Parathyroid adenoma (tissue), 2 donors: ENCODE measurements around the gene ROBO1.

Experiments
- H2AFZ ChIP-seq: fragments of 300-600 bp; sonication (generic); one replicate; pipeline ENCODE4 v1.7.0; 2017; ENCODE audit warnings: antibody characterized with exemption, mild to moderate bottlenecking
- H3K27ac ChIP-seq: fragments of 300-600 bp; sonication (generic); one replicate; pipeline ENCODE4 v1.7.0; 2017
- H3K27me3 ChIP-seq: fragments of 300-600 bp; sonication (generic); one replicate; pipeline ENCODE4 v1.7.0; 2017; ENCODE audit warnings: low read length; ENCODE audit not compliant: control insufficient read depth, insufficient read depth
- H3K36me3 ChIP-seq: fragments of 300-600 bp; sonication (generic); one replicate; pipeline ENCODE4 v1.7.0; 2017; ENCODE audit warnings: low read length; ENCODE audit not compliant: control insufficient read depth, insufficient read depth
- H3K4me1 ChIP-seq: fragments of 300-600 bp; sonication (generic); one replicate; pipeline ENCODE4 v1.7.0; 2017; ENCODE audit warnings: control low read depth
- H3K4me2 ChIP-seq: fragments of 300-600 bp; sonication (generic); one replicate; pipeline ENCODE4 v1.7.0; 2017; ENCODE audit warnings: low read length
- H3K4me3 ChIP-seq: fragments of 300-600 bp; sonication (generic); one replicate; pipeline ENCODE4 v1.7.0; 2017; ENCODE audit warnings: low read depth, low read length
- H3K79me2 ChIP-seq: fragments of 300-600 bp; sonication (generic); one replicate; pipeline ENCODE4 v1.7.0; 2017; ENCODE audit warnings: control low read depth
- H3K9ac ChIP-seq: fragments of 300-600 bp; sonication (generic); one replicate; pipeline ENCODE4 v1.7.0; 2017; ENCODE audit warnings: mild to moderate bottlenecking
- H3K9me3 ChIP-seq: fragments of 300-600 bp; sonication (generic); one replicate; pipeline ENCODE4 v1.7.0; 2017; ENCODE audit warnings: low read length; ENCODE audit not compliant: control insufficient read depth
- TF ChIP-seq, protein P1 (sequence below): fragments of 300-600 bp; sonication (generic); IDR thresholded peaks from one replicate; pipeline ENCODE4 v1.7.0; 2017; ENCODE audit warnings: antibody characterized with exemption, mild to moderate bottlenecking
- donor health status: primary hyperparathyroidism.

Gene ROBO1

DNA sequence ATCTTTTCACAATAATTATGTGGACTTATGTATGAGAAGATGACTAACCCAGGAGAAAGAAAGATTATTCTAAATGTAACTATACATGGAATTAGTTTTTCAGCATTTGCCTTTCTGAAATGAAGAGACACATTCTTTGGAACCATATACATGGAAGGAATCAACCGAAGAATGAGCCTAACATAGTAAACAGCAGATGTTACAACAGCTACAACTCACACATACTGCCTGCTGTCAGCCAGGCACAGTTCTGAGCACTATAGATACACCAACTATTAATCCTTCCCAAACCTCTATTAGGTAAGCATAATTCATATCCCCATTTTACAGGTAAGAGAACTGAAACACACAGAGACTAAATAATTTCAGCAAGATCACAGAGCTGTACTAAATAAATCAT, 840.0 kb downstream of the ROBO1 start:
- Histone ChIP-seq H3K27me3 (no peaks in the 10 kb centered on the region), H3K9ac (no peak overlapping the region), H3K9me3 (no peaks in the 10 kb centered on the region), H3K4me3 (no peak overlapping the region), H3K4me1 (no peaks in the 10 kb centered on the region), H2AFZ (no peak overlapping the region), H3K79me2 (no peaks in the 10 kb centered on the region), H3K36me3 (no peaks in the 10 kb centered on the region), H3K4me2 (no peak overlapping the region), H3K27ac (no peak overlapping the region)
- TF ChIP-seq, protein P1, sequence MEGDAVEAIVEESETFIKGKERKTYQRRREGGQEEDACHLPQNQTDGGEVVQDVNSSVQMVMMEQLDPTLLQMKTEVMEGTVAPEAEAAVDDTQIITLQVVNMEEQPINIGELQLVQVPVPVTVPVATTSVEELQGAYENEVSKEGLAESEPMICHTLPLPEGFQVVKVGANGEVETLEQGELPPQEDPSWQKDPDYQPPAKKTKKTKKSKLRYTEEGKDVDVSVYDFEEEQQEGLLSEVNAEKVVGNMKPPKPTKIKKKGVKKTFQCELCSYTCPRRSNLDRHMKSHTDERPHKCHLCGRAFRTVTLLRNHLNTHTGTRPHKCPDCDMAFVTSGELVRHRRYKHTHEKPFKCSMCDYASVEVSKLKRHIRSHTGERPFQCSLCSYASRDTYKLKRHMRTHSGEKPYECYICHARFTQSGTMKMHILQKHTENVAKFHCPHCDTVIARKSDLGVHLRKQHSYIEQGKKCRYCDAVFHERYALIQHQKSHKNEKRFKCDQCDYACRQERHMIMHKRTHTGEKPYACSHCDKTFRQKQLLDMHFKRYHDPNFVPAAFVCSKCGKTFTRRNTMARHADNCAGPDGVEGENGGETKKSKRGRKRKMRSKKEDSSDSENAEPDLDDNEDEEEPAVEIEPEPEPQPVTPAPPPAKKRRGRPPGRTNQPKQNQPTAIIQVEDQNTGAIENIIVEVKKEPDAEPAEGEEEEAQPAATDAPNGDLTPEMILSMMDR: no peak

DNA sequence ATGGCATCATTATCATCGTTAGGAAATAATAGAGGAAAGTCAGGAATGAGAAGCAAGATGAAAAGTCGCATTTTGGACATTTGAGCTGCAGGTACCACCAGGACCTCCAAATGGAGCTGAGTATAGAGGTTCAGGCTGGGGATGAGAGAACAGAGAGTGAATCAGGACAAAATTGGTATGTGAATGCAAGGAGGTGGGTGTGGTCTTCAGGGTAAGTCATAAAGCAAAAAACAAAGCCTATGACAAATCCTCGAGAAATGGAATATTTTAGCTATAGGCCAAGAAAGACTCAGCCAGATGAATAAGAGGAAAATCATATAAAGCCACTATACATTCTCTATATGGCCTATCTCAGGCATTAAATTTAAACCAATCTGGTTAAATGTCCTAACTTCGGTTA, 841.3 kb downstream of the ROBO1 start:
- TF ChIP-seq, protein P1: no peak
- Histone ChIP-seq H3K36me3 (no peaks in the 10 kb centered on the region), H3K4me1 (no peaks in the 10 kb centered on the region), H3K4me2 (no peak overlapping the region), H3K79me2 (no peaks in the 10 kb centered on the region), H3K27ac (no peak overlapping the region), H2AFZ (no peak overlapping the region), H3K9ac (no peak overlapping the region), H3K9me3 (no peaks in the 10 kb centered on the region), H3K4me3 (no peak overlapping the region), H3K27me3 (no peaks in the 10 kb centered on the region)

DNA sequence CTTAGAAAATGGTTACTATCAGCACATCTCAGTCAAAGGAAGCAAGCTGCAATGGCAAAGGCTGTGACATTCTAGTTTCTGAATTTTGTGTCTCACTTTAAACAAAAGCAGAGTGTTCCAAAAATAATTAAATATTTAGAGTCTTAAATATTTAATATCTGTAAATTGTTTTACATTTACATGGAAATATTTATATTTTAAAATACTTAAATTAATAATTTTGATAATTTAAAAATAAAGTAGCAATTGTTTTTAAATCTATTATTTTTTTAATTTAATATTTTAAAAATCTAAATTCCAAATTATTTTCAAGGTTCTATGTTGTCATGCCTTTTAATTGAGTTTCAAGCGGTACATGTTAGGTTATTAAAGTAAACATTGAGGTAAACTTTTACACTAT, 843.1 kb downstream of the ROBO1 start:
- Histone ChIP-seq H2AFZ (no peak overlapping the region), H3K4me1 (no peaks in the 10 kb centered on the region), H3K36me3 (no peaks in the 10 kb centered on the region), H3K9ac (no peak overlapping the region), H3K79me2 (no peaks in the 10 kb centered on the region), H3K27me3 (no peaks in the 10 kb centered on the region), H3K4me3 (no peak overlapping the region), H3K27ac (no peak overlapping the region), H3K9me3 (no peaks in the 10 kb centered on the region), H3K4me2 (no peak overlapping the region)
- TF ChIP-seq, protein P1: no peak

DNA sequence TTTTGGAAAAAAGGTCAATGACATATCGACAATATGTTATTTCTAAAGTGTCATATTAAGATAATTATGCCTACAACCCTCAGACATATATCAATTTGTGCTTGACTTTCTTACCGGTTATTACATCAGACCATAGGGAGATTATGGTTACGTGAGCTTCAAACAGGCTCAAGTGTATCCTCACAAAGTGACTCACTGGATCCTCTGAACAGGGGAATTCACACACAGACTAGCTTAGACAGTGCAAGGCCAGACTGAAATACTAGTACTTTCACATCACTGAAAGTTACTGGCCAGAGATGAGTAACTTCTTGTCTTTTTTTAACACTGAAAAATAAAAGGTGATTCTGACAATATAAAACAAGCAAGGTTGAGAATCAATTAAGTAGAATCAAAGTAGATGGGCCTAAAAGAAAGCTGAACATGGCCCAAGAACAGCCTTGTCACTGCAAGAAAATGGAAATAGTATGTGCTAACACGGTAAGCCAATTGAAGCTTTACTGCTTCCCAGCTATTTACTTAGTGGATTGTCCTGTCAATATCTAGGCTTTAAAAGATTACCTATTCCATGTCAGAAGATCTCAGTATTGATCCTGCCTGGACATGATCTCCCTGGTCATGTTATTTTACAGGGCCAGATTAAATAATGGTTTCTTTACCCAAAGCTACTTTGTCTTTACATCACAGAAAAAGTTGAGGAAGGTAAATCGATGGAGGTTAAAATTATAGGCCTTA, 848.6 kb downstream of the ROBO1 start:
- Histone ChIP-seq H3K27ac (no peak overlapping the region), H3K4me3 (no peak overlapping the region), H3K27me3 (no peaks in the 10 kb centered on the region), H3K9me3 (no peaks in the 10 kb centered on the region), H3K4me2 (no peak overlapping the region), H3K36me3 (no peaks in the 10 kb centered on the region), H3K79me2 (no peaks in the 10 kb centered on the region), H3K4me1 (no peaks in the 10 kb centered on the region), H2AFZ (no peak overlapping the region), H3K9ac (no peak overlapping the region)
- TF ChIP-seq, protein P1: no peak
